T-cell (primary cell): ENCODE measurements around the gene PCDH1. TPM values are rescaled to one million over a fixed set of nuclear protein-coding genes. Genes with fewer than 3 reads are reported as not detected.
"Not testable (repeated sequence)": the region's sequence is repeated elsewhere in the genome, so short reads cannot be mapped to it uniquely, and the experiment has no call there.

Experiments
- ATAC-seq, 4 experiments: fragments of 200-7000 bp in 3 of 4; fragments of 150-1000 bp in 1 of 4; cut with Tn5 transposase; replicated peaks in 1 of 4; 1 replicate in 3 of 4; 2 replicates in 1 of 4; pipeline ENCODE4 v1.10.0; 2021; ENCODE audit warnings: moderate library complexity in 3 of 4, mild to moderate bottlenecking in 2 of 4, moderate number of reproducible peaks in 1 of 4
- CTCF ChIA-PET, 2 donors: fragments of 300-600 bp; sonication (Branson Sonifier 250); formaldehyde crosslinking; loops; one replicate each; lab custom pipeline; 2022; ENCODE audit warnings: antibody characterized with exemption in 2 of 2; lab: Charles Lee
- POLR2A ChIA-PET, 2 donors: fragments of 300-600 bp; sonication (Branson Sonifier 250); formaldehyde crosslinking; loops; one replicate each; lab custom pipeline; 2022; ENCODE audit warnings: antibody characterized with exemption in 2 of 2; lab: Charles Lee
- DNase-seq, 35 experiments: peaks; one replicate each; pipeline versions ENCODE4 v3.0.0 to v3.0.0-alpha.2; 2013 to 2023
- H3K27ac ChIP-seq: one replicate; pipeline ENCODE4 v1.5.1; 2013; ENCODE audit warnings: low read length
- H3K27me3 ChIP-seq, 2 experiments: replicated peaks in 1 of 2; 1 replicate in 1 of 2; 2 replicates in 1 of 2; pipeline versions ENCODE4 v1.6.1 to v1.7.0; 2013; ENCODE audit warnings: low read length in 1 of 2, mixed read lengths in 1 of 2; ENCODE audit not compliant: control insufficient read depth in 2 of 2, insufficient read depth in 2 of 2; ENCODE audit errors: extremely low read depth in 1 of 2
- H3K36me3 ChIP-seq, 2 donors: 1 replicate in 1 of 2; 2 replicates in 1 of 2; pipeline versions ENCODE4 v1.6.1 to v1.7.0; 2013; ENCODE audit warnings: low read length in 1 of 2; ENCODE audit not compliant: control insufficient read depth in 2 of 2, insufficient read depth in 1 of 2; ENCODE audit errors: extremely low read depth in 1 of 2
- H3K4me1 ChIP-seq, 2 experiments: 1 replicate in 1 of 2; 2 replicates in 1 of 2; pipeline versions ENCODE4 v1.6.1 to v1.7.0; 2013; ENCODE audit warnings: low read length in 2 of 2, mixed read lengths in 1 of 2; ENCODE audit not compliant: insufficient read depth in 2 of 2, control insufficient read depth in 1 of 2; ENCODE audit errors: extremely low read depth in 1 of 2
- H3K4me3 ChIP-seq, 2 donors: 1 replicate in 1 of 2; 2 replicates in 1 of 2; pipeline versions ENCODE4 v1.5.1 to v1.7.0; 2013; ENCODE audit warnings: mild to moderate bottlenecking in 2 of 2, low read length in 1 of 2, moderate library complexity in 1 of 2; ENCODE audit not compliant: control insufficient read depth in 1 of 2; ENCODE audit errors: extremely low read depth in 1 of 2
- H3K9me3 ChIP-seq: 2 replicates; pipeline ENCODE4 v1.7.0; 2013
- H3K27ac Mint-ChIP-seq, 2 donors: one replicate each; pipeline ENCODE4 v1.8.0; 2020 to 2021; ENCODE audit warnings: mild to moderate bottlenecking in 2 of 2, mixed read lengths in 2 of 2
- H3K27me3 Mint-ChIP-seq, 2 donors: one replicate each; pipeline ENCODE4 v1.8.0; 2021 to 2022; ENCODE audit warnings: mixed read lengths in 2 of 2
- H3K36me3 Mint-ChIP-seq: one replicate; pipeline ENCODE4 v1.8.0; 2021; ENCODE audit warnings: mixed read lengths
- H3K4me1 Mint-ChIP-seq, 3 donors: one replicate each; pipeline ENCODE4 v1.8.0; 2020 to 2022; ENCODE audit warnings: mixed read lengths in 3 of 3, mild to moderate bottlenecking in 1 of 3
- H3K4me3 Mint-ChIP-seq, 3 donors: one replicate each; pipeline ENCODE4 v1.8.0; 2020 to 2022; ENCODE audit warnings: mild to moderate bottlenecking in 3 of 3, mixed read lengths in 3 of 3, moderate library complexity in 3 of 3
- H3K9me3 Mint-ChIP-seq, 3 donors: one replicate each; pipeline ENCODE4 v1.8.0; 2020 to 2022; ENCODE audit warnings: mixed read lengths in 3 of 3
- WGBS: methylation state at CpG from one replicate; pipeline ENCODE4 v1.1.5; 2013; ENCODE audit warnings: missing lambda C conversion rate; ENCODE audit not compliant: insufficient coverage; 5-methylcytosine and 5-hydroxymethylcytosine counted together
- total RNA-seq, 35 experiments: library from RNA in 6 of 35; stranded (reverse) in 6 of 35; fragments of 120-200 nt in 1 of 35; gene quantifications; one replicate each; pipeline versions ENCODE4 v1.2.1 to v1.2.4 and lab custom pipeline; 2013 to 2026

Gene PCDH1
- total RNA-seq (1 to 10 TPM in 2 of 5 donors, under 1 TPM in 3; 0.23 to 3.0 (median 0.82) TPM), total RNA-seq (lab: John Stamatoyannopoulos, UW) (0 to 2.9 (median 0.54) reads per million in 29 experiments)
- 2.3 TPM for total RNA-seq (2013)

DNA sequence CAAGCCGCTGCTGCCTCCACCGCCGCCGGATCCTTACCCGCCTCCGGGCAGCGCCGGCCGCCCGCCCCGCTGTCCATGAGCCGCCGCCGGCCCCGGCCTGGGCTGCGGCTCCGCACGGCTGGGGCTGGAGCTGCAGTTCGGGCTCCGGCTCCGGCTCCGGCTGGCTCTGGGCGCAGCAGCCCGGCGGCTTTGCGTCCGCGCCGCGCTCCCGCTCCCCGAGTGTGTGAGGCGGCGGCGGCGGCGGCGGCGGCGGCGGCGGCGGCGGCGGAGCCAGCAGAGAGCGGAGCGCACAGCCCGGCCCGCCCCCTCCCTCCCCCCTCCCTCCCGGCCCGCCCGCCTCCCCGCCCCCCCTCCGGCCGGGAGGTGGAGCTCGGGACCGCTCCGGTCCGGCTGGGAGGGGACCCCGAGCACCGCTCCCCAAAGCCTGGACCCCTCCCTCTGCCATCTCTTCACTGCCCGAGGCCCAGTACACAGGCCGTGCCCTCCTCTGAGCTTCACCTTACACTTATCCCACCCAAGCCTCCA, at the start of gene PCDH1:
TSS of gene PCDH1 (minus strand) at position 225 of the 525 bp plus-strand sequence. CDS start at position 77, 148 bp downstream.
- Histone ChIP-seq H3K27ac (no peak within 1 kb of the TSS), H3K4me1 (peaks cover 10 to 48% of the 10 kb centered on the region in 2 experiments), H3K9me3 (no peaks in the 10 kb centered on the region), H3K4me3 (peak within 1 kb of the TSS; percentile 46 to 61), H3K27me3 (peaks cover 17 to 88% of the 10 kb centered on the region in 2 experiments), H3K36me3 (no peaks in the 10 kb centered on the region)
- Mint-ChIP-seq H3K36me3 (no peaks in the 10 kb centered on the region), H3K27ac (no peak within 1 kb of the TSS), H3K27me3 (peaks cover 72 to 78% of the 10 kb centered on the region in 2 donors), H3K9me3 (no peaks in the 10 kb centered on the region), H3K4me1 (peaks cover 26 to 32% (median 29%) of the 10 kb centered on the region in 3 donors), H3K4me3 (peak within 1 kb of the TSS; percentile 67 to 81 (median 80))
- DNase-seq (peak in 9 of 35 experiments; percentile 11 to 68 (median 29)), ATAC-seq (peak; percentile 40 to 52 (median 44))
- ChIA-PET POLR2A (interaction anchor here in 1 of 2 donors (0.6 kb wide), 1 partner anchor 38 kb away, joined by 3 read pairs; no protein-coding TSS in a partner anchor), CTCF (interaction anchor here (0.6 to 5.3 kb wide), 17 partner anchors 8 to 286 kb away, joined by 3 to 54 read pairs (median 5); partner anchors contain the start of genes PCDH12 (in 1 of the 2) and RNF14 (in 1 of the 2))
- 1% methylated on average over 32 of the region's 63 CpGs for WGBS

GRCh38 chr5:141926434-141926833, 48.2 kb upstream of the PCDH1 start:
- Histone ChIP-seq H3K27me3 (no peaks in the 10 kb centered on the region), H3K9me3 (no peaks in the 10 kb centered on the region), H3K36me3 (peaks cover 17 to 61% of the 10 kb centered on the region in 2 donors), H3K4me1 (peaks cover 5 to 24% of the 10 kb centered on the region in 2 experiments), H3K27ac (no peak overlapping the region), H3K4me3 (no peak overlapping the region)
- CTCF ChIA-PET = interaction anchor here in 1 of 2 donors (0.7 kb wide), 1 partner anchor 293 kb away, joined by 3 read pairs; no protein-coding TSS in a partner anchor
- peak overlapping the region in 1 of 2 donors; percentile 68 for H3K27ac Mint-ChIP-seq
- ATAC-seq = no peak
- no peaks in the 10 kb centered on the region for H3K9me3 Mint-ChIP-seq
- peaks cover 52% of the 10 kb centered on the region for H3K36me3 Mint-ChIP-seq
- peaks cover 38 to 41% (median 40%) of the 10 kb centered on the region in 3 donors for H3K4me1 Mint-ChIP-seq
- POLR2A ChIA-PET = interaction anchor here in 1 of 2 donors (0.5 kb wide), 1 partner anchor 13 kb away, joined by 3 read pairs; no protein-coding TSS in a partner anchor
- no peaks in the 10 kb centered on the region for H3K27me3 Mint-ChIP-seq
- no peak for DNase-seq
- WGBS = 90% methylated on average over 1 of the region's 2 CpGs
- peak overlapping the region in 1 of 3 donors; percentile 39 for H3K4me3 Mint-ChIP-seq

- Histone ChIP-seq H3K4me3 (peak within 1 kb of the TSS; percentile 73 to 76), H3K4me1 (peaks cover 5 to 24% of the 10 kb centered on the region in 2 experiments), H3K36me3 (peaks cover 10 to 33% of the 10 kb centered on the region in 2 donors), H3K27me3 (no peaks in the 10 kb centered on the region), H3K9me3 (no peaks in the 10 kb centered on the region), H3K27ac (peak within 1 kb of the TSS; percentile 96)
- peaks cover 35 to 43% (median 42%) of the 10 kb centered on the region in 3 donors for H3K4me1 Mint-ChIP-seq
- DNase-seq (peak; percentile 83 to 93 (median 87)), ATAC-seq (peak; percentile 96 to 98 (median 98))
- ChIA-PET POLR2A (interaction anchor here (0.5 to 1.1 kb wide), 5 partner anchors 18 to 331 kb away, joined by 3 to 6 read pairs (median 3); no protein-coding TSS in a partner anchor), CTCF (interaction anchor here (0.5 to 2.7 kb wide), 15 partner anchors 10 to 603 kb away, joined by 3 to 12 read pairs (median 4); partner anchors contain the start of genes DIAPH1 (in 1 of the 2), HDAC3 (in 1 of the 2), RELL2 (in 1 of the 2) and RNF14 (in 1 of the 2))
- peak within 1 kb of the TSS; percentile 89 to 93 (median 91) for H3K4me3 Mint-ChIP-seq
- H3K36me3 Mint-ChIP-seq = peaks cover 34% of the 10 kb centered on the region
- H3K9me3 Mint-ChIP-seq = no peaks in the 10 kb centered on the region
- H3K27ac Mint-ChIP-seq = peak within 1 kb of the TSS; percentile 93 to 94
- H3K27me3 Mint-ChIP-seq = no peaks in the 10 kb centered on the region
- under 1% methylated on average over 51 of the region's 53 CpGs for WGBS
Measured at GRCh38 chr5:141923448-141924313, 45.5 kb upstream of the PCDH1 start, which contains the start of gene DELE1. DELE1 (plus strand) TSS chr5:141923871; CDS start chr5:141923942, 71 bp downstream.

- Mint-ChIP-seq H3K4me1 (peaks cover 35 to 40% (median 39%) of the 10 kb centered on the region in 3 donors), H3K27ac (peak overlapping the region; percentile 93 to 94), H3K4me3 (peak overlapping the region; percentile 89 to 93 (median 91)), H3K36me3 (peaks cover 26% of the 10 kb centered on the region)
- Histone ChIP-seq H3K27ac (peak overlapping the region; percentile 96), H3K4me3 (peak overlapping the region; percentile 73 to 76), H3K36me3 (peaks cover 6 to 26% of the 10 kb centered on the region in 2 donors), H3K4me1 (peaks cover 5 to 24% of the 10 kb centered on the region in 2 experiments)
- not testable (repeated sequence) for DNase-seq, H3K9me3 Mint-ChIP-seq, H3K27me3 Mint-ChIP-seq, H3K27me3 ChIP-seq, H3K9me3 ChIP-seq
- CTCF ChIA-PET = interaction anchor here (0.5 to 2.7 kb wide), 16 partner anchors 9 to 603 kb away, joined by 3 to 12 read pairs (median 4); partner anchors contain the start of genes DIAPH1 (in 1 of the 2), HDAC3 (in 1 of the 2), RELL2 (in 1 of the 2) and RNF14 (in 1 of the 2)
- peak in 1 of 4 experiments; percentile 5 for ATAC-seq
- WGBS = 19% methylated on average over 11 of the region's 28 CpGs
- POLR2A ChIA-PET = interaction anchor here (0.6 to 1.1 kb wide), 6 partner anchors 19 to 331 kb away, joined by 3 to 6 read pairs (median 4); partner anchors contain the start of gene RNF14 (in 1 of the 2)
Measured at GRCh38 chr5:141922827-141923447, 44.7 kb upstream of the PCDH1 start.

GRCh38 chr5:141920771-141921170, 42.6 kb upstream of the PCDH1 start:
- Histone ChIP-seq H3K4me3 (no peak overlapping the region), H3K4me1 (peaks cover 5 to 24% of the 10 kb centered on the region in 2 experiments), H3K27me3 (peaks cover 0 to 5% of the 10 kb centered on the region in 2 experiments), H3K9me3 (no peaks in the 10 kb centered on the region), H3K36me3 (peaks cover 0 to 5% of the 10 kb centered on the region in 2 donors), H3K27ac (no peak overlapping the region)
- ATAC-seq = no peak
- no CpG with 5 or more reads among the region's 2 CpGs for WGBS
- H3K9me3 Mint-ChIP-seq = no peaks in the 10 kb centered on the region
- H3K4me3 Mint-ChIP-seq = no peak overlapping the region
- no peak overlapping the region for H3K27ac Mint-ChIP-seq
- peaks cover 9% of the 10 kb centered on the region for H3K36me3 Mint-ChIP-seq
- no peak for DNase-seq
- peaks cover 5 to 14% of the 10 kb centered on the region in 2 donors for H3K27me3 Mint-ChIP-seq
- ChIA-PET POLR2A (interaction anchor here (0.6 to 0.8 kb wide), 2 partner anchors 40 to 1291 kb away, joined by 3 read pairs; no protein-coding TSS in a partner anchor), CTCF (interaction anchor here (0.5 to 1.5 kb wide), 3 partner anchors 220 to 603 kb away, joined by 3 read pairs; no protein-coding TSS in a partner anchor)
- peaks cover 23 to 26% (median 24%) of the 10 kb centered on the region in 3 donors for H3K4me1 Mint-ChIP-seq
